Measurements from ENCODE around the gene RTN1.

DNA sequence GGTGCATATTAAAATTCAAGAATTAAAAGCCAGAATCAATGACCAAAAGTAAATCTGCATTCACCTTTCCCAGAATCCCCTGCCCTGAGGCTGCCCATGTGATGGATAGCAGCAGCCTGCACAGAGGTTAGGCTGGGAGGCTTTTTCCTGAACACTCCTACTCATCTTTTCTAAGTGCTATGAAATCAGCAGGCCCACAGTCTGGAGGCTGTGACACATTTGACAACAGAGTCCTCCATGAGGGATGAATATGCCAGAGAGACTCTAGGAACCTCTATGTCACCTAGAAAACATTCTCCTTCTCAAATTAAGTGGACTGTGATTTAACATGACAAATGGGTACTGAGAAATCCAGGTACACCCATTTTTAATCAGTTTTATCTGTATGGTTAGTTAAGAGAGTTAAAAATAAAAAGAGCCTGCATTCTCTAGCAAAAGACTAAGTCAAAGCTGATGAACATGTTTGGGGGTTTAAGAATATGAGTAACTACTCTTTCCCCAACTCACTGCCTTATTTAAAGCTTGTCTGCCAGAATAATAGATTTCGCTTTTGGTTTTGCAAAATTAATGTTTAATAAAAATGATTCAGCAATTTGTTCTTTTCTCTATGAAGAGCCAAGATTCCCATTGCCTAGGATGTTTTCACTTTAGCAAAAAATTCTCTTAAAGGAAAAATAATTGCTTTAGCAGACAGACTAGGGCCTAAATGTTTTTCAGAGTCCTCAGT is 115.0 kb downstream of the RTN1 start:
- TF ChIP-seq, protein P1, sequence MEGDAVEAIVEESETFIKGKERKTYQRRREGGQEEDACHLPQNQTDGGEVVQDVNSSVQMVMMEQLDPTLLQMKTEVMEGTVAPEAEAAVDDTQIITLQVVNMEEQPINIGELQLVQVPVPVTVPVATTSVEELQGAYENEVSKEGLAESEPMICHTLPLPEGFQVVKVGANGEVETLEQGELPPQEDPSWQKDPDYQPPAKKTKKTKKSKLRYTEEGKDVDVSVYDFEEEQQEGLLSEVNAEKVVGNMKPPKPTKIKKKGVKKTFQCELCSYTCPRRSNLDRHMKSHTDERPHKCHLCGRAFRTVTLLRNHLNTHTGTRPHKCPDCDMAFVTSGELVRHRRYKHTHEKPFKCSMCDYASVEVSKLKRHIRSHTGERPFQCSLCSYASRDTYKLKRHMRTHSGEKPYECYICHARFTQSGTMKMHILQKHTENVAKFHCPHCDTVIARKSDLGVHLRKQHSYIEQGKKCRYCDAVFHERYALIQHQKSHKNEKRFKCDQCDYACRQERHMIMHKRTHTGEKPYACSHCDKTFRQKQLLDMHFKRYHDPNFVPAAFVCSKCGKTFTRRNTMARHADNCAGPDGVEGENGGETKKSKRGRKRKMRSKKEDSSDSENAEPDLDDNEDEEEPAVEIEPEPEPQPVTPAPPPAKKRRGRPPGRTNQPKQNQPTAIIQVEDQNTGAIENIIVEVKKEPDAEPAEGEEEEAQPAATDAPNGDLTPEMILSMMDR (IDR thresholded peaks at IDR 0.05; ENCODE audit: low read length), result no peak
- TF ChIP-seq EZH2 (IDR thresholded peaks at IDR 0.05; ENCODE audit: borderline replicate concordance, low read length), result no peak

Data from OCI-LY1 (cell line).